Measurements from ENCODE around the gene CHPF2.

Gene CHPF2

GRCh38 chr7:151264615-151265014, 32.3 kb downstream of the CHPF2 start:
- no peak for DNase-seq (ENCODE audit: low read depth)

GRCh38 chr7:151265351-151265931, 33.2 kb downstream of the CHPF2 start:
- DNase-seq (ENCODE audit: low read depth) = no peak

GRCh38 chr7:151269511-151269910, 37.2 kb downstream of the CHPF2 start:
- DNase-seq (ENCODE audit: low read depth) = no peak

- DNase-seq (ENCODE audit: low read depth) = no peak
These were observed 39.5 kb downstream of the CHPF2 start for GRCh38 chr7:151271699-151272355.

- DNase-seq (ENCODE audit: low read depth) = no peak
These were observed 40.1 kb downstream of the CHPF2 start for GRCh38 chr7:151272405-151272804.

DNA sequence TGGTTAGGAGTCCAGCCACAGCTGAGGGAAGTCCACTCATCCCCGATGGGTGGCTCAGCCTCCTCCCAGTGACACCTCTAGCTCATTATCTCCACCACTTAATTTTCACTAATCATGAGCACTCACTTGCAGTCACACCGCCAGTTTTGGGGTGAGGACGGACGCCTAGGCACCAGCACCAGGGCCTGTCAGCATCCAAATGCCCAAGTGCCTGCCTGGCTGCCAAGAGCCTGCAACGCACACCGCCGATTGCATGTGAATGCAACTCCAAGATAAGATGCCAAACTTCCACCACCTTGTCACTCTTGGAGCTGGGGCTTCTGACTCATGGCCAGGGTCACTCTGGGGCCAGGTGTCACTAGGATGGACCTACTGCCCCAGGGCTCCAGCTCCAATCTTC, 40.6 kb downstream of the CHPF2 start:
- no peak for DNase-seq (ENCODE audit: low read depth)

DNA sequence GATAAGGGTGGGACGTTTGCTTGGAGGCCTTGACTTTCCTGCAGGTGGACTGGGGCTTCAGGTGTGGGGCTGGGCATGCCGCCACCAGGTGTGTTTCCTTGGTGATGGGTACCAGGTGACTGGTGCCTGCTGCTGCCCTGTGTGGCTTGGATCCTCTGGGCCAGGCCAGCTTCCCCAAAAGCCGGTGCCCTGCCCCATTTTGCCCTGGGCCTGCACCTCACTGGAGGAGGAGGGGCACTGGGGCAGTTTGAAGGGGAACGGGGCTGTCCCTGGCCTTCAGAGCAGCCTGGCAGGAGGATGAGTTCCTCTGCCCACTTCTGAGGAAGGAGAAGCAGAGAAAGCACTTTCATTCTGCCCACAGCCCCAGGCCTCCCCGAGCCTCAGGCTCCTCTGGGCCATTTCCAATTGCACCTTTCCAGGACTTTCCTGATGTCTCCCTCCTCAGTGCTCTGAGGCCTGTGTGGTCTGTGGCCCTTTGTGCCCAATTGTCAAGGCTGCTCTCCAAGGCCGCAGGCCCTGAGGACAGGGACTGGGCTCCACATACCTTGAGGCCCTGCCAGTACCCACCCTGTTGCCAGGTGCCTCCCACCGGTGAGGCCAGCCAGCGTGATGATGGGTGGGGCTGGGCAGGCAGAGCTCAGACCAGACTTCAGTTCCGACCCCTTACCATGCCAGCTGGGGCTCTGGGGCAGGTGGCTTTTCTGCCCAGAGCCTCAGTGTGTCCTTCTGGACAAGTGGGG, 41.5 kb downstream of the CHPF2 start:
- DNase-seq (ENCODE audit: low read depth) = no peak

DNA sequence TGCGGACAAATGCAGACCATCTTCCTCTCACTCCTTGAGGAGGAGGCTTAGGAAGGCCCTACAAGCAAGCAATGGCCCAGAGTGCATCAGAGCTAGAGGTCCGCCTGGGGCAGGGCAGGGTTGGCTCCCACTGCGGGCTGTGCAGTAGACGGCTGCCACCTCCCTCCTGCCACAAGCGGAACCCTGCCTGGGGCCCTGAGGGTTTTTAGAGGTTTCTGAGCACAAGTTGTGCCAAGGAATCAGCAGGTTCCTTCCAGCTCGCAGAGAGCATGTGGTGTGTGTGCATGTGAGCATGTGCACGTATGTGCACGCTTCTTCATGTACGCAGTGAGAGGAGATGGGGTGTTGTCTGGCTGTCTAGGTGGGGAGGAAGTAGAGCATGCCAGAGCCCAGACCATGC, 42.1 kb downstream of the CHPF2 start:
- DNase-seq (ENCODE audit: low read depth) = no peak

DNA sequence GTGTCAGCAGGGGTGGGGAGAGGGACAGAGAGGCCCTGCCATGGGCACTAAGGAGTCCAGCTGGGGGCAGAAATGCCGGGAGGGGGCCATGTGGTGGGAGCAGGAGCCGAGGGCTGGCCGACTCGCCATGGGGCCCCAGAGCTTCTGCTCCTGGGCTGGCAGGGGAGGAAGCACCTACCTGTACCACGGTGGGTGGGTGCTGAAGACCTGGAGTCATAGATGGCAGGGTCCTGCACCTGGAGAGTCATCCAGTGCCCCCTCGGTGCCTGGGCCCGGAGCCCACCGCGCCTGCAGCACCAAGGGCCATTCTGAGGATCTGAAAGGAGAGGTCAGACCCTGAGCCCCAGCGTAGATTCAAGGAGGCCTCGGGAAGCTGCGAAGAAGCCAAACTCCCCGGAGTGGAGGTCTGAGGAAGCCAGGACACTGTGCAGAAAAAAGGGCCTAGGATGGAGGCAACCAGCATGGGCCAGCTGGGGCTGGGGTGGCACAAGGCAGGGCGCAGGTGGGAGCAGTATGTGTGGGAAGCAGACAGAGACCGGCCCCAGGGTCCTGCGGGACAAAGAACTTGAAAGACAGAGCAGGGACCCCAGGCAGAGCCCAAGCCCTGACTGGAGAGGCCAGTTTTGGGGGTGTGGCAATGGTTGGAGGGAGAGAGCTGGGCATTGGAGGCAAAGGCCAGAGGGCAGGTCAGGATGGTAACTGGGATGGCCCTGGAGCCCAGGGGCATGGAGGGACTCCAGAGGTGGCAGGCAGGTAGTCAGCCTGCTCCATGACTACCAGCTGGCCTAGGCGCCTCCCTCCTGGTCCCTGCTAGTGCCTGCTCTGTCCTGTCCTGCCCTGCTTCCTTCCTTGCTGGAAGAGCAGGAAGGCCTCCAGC, 42.9 kb downstream of the CHPF2 start:
- no peak for DNase-seq (ENCODE audit: low read depth)

GRCh38 chr7:151275813-151276577, 43.7 kb downstream of the CHPF2 start:
- DNase-seq (ENCODE audit: low read depth) = no peak

GRCh38 chr7:151276666-151277590, 44.6 kb downstream of the CHPF2 start:
- DNase-seq (ENCODE audit: low read depth) = peak; percentile 31

- no peak for DNase-seq (ENCODE audit: low read depth)
These were observed 45.3 kb downstream of the CHPF2 start for GRCh38 chr7:151277631-151278030.

DNA sequence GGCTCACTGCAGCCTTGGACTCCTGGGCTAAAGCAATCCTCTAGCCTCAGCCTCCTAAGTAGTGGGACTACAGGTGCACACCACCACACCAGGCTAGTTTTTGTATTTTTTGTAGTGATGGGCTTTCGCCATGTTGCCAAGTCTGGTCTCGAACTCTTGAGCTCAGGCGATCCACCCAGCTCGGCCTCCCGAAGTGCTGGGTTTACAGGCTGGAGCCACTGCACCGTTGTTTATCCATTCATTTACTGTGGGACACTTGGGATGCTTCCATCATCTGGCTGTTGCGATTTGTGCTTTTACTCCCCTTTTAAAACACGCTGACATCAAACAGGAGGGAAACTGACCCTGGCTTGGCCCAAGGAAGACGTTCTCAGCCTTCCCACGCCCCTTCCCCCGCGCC, 46.7 kb downstream of the CHPF2 start:
- DNase-seq (ENCODE audit: low read depth) = no peak

- DNase-seq (ENCODE audit: low read depth) = no peak
These were observed 47.6 kb downstream of the CHPF2 start for GRCh38 chr7:151279868-151280267.

DNA sequence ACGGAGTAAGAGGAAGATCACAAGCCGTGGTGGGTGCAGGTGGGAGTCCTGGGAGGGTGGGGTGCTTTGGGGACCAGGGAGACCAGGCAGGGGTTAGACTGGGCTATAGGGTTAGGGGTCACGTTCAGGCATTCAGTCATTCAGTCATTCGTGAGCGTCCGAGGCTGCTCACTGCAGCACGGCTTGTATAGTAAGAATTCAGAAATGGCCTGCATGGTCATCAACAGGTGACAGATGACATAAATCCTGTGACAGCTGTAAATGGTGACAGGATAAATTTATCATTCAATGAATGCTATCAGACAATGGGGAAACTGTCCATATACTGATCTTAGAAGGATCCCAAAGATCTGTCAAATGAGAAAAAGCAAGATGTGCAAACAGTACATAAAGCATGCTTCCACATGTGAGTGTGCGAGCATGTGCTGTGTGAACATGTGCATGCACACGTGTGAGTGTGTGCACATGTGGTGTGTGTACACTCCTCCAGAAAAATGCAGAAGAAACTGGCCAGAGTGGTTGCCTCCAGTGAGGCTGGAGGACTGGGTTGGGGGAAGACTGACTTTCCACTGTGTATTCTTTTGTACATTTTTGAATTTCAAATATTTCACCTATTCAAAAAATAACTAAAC, 48.2 kb downstream of the CHPF2 start:
- DNase-seq (ENCODE audit: low read depth) = no peak

- DNase-seq (ENCODE audit: low read depth) = no peak
These were observed 49.4 kb downstream of the CHPF2 start for GRCh38 chr7:151281686-151282085.

DNA sequence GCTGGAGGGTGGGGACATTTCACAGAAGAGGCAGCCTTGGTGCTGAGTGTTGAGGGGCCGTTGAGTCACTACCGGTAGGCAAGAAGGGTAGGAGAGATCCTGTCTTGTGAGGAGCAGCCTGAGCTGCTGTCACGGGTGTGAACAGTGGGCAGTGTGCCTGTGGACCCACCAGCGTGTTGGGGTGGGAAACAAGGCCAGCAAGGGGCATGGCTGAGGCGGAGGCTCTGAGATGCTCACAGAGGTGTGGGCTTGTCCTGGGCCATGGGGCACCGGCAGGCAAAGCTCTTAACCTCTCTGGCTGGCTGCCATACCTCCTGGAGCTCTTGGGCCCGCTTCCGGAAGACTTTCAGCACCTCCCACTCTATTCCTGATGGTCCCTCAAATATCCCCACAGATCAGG, 49.8 kb downstream of the CHPF2 start:
- DNase-seq (ENCODE audit: low read depth) = no peak

DNA sequence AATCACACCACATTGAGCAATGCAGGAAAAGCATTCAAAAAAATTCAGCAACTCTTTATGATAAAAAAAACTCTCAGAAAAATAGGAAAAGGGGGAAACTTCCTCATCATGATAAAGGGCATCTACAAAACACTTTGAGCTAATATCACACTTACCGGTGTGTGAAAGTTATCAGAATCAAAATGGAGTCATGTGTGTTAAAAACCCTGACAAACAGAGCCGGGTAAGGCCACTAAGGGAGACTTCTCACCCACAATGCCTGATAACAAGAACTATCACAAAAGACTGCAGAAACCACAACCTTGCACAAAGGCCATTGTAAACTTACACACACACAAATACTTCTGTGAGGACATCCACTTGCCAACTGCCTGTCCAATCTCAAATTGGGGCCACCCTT, 51.0 kb downstream of the CHPF2 start:
- no peak for DNase-seq (ENCODE audit: low read depth)

- no peak for DNase-seq (ENCODE audit: low read depth)
These were observed 53.9 kb downstream of the CHPF2 start for GRCh38 chr7:151286148-151286547.
